Ishikawa (cell line): ENCODE results near the gene SLC6A20.

Experiments
- CEBPB ChIP-seq: IDR thresholded peaks from 2 replicates; pipeline ENCODE4 v1.6.1; 2012
- CREB1 ChIP-seq: IDR thresholded peaks from 2 replicates; pipeline ENCODE4 v1.6.1; 2012; ENCODE audit warnings: low read depth
- EGR1 ChIP-seq: IDR thresholded peaks from 2 replicates; pipeline ENCODE4 v1.6.1; 2012
- EP300 ChIP-seq: IDR thresholded peaks from 2 replicates; pipeline ENCODE4 v1.6.1; 2012; ENCODE audit warnings: borderline replicate concordance
- FOXM1 ChIP-seq: IDR thresholded peaks from 2 replicates; pipeline ENCODE4 v1.6.1; 2012; ENCODE audit warnings: low read depth, borderline replicate concordance
- NFIC ChIP-seq: IDR thresholded peaks from 2 replicates; pipeline ENCODE4 v1.6.1; 2012
- RAD21 ChIP-seq: IDR thresholded peaks from 2 replicates; pipeline ENCODE4 v1.6.1; 2012; ENCODE audit warnings: low read depth
- TAF1 ChIP-seq: IDR thresholded peaks from 2 replicates; pipeline ENCODE4 v1.6.1; 2012; ENCODE audit warnings: low read depth, mild to moderate bottlenecking
- TCF12 ChIP-seq: IDR thresholded peaks from 2 replicates; pipeline ENCODE4 v1.6.1; 2012; ENCODE audit warnings: low read depth
- TEAD4 ChIP-seq: IDR thresholded peaks from 2 replicates; pipeline ENCODE4 v1.6.1; 2012
- YY1 ChIP-seq: IDR thresholded peaks from 2 replicates; pipeline ENCODE4 v1.6.1; 2012; ENCODE audit warnings: low read depth
- ZBTB7A ChIP-seq: IDR thresholded peaks from 2 replicates; pipeline ENCODE4 v1.6.1; 2012; ENCODE audit warnings: low read depth
- TF ChIP-seq, protein P1 (sequence below): IDR thresholded peaks from 2 replicates; pipeline ENCODE4 v1.6.1; 2012
- TF ChIP-seq, protein P2 (sequence below): IDR thresholded peaks from 2 replicates; pipeline ENCODE4 v1.6.1; 2012; ENCODE audit warnings: low read depth, mild to moderate bottlenecking
- TF ChIP-seq, protein P3 (sequence below): IDR thresholded peaks from 2 replicates; pipeline ENCODE4 v1.6.1; 2012

Gene SLC6A20

DNA sequence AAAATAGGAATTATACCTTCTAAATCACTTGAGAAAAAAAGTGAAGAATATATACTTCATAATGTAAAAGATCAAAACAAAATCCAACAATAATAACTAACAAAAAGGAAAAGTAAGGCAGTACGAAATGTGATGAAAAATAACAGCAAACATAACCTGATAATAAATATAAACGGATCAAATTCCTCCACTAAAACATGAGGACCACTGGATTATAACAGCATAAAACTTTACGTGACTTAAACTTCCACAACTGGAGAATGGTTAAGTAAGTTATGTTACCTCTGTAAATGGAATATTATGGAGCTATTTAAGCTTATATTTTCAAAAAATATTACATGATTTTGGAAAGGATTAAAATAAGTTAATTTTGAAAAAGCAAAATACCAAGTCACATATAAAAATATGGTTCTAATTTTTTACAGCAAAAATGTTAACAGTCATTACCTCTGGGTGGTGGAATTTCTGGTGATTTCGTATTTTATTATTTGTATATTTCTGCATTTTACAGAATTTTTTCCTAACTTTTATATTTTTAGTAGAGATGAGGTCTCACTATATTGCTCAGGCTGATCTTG, 7.0 kb downstream of the SLC6A20 start:
- TF ChIP-seq TCF12: no peak
- no peak for TF ChIP-seq RAD21
- no peak for TF ChIP-seq CREB1
- no peak for TF ChIP-seq ZBTB7A

DNA sequence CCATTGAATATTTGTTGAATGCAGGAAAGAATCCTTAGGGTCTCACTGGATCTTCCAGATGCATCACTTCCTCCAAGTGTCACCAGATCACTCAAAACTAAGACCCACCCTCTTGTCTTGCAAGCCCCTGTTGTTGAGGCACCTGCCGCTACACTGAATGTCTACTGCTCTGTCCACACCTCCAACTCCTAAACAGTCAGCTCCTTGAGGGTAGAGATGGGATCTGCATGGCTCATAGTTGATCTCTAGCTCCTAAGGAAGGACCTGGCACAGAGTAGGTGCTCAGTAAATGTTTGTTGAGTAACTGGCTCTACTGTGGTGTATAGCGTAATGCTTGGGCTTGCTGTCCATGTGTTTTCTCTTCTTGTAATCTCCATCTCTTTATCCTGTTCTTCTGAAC, 8.8 kb downstream of the SLC6A20 start:
- TF ChIP-seq, protein P1, sequence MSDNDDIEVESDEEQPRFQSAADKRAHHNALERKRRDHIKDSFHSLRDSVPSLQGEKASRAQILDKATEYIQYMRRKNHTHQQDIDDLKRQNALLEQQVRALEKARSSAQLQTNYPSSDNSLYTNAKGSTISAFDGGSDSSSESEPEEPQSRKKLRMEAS: no peak
- TF ChIP-seq EP300: no peak
- TF ChIP-seq TEAD4: no peak
- TF ChIP-seq, protein P2, sequence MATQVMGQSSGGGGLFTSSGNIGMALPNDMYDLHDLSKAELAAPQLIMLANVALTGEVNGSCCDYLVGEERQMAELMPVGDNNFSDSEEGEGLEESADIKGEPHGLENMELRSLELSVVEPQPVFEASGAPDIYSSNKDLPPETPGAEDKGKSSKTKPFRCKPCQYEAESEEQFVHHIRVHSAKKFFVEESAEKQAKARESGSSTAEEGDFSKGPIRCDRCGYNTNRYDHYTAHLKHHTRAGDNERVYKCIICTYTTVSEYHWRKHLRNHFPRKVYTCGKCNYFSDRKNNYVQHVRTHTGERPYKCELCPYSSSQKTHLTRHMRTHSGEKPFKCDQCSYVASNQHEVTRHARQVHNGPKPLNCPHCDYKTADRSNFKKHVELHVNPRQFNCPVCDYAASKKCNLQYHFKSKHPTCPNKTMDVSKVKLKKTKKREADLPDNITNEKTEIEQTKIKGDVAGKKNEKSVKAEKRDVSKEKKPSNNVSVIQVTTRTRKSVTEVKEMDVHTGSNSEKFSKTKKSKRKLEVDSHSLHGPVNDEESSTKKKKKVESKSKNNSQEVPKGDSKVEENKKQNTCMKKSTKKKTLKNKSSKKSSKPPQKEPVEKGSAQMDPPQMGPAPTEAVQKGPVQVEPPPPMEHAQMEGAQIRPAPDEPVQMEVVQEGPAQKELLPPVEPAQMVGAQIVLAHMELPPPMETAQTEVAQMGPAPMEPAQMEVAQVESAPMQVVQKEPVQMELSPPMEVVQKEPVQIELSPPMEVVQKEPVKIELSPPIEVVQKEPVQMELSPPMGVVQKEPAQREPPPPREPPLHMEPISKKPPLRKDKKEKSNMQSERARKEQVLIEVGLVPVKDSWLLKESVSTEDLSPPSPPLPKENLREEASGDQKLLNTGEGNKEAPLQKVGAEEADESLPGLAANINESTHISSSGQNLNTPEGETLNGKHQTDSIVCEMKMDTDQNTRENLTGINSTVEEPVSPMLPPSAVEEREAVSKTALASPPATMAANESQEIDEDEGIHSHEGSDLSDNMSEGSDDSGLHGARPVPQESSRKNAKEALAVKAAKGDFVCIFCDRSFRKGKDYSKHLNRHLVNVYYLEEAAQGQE: no peak
- TF ChIP-seq CREB1: no peak
- TF ChIP-seq TAF1: no peak
- TF ChIP-seq, protein P3, sequence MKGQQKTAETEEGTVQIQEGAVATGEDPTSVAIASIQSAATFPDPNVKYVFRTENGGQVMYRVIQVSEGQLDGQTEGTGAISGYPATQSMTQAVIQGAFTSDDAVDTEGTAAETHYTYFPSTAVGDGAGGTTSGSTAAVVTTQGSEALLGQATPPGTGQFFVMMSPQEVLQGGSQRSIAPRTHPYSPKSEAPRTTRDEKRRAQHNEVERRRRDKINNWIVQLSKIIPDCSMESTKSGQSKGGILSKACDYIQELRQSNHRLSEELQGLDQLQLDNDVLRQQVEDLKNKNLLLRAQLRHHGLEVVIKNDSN: no peak
- no peak for TF ChIP-seq NFIC
- TF ChIP-seq RAD21: no peak
- TF ChIP-seq FOXM1: no peak
- no peak for TF ChIP-seq TCF12
- no peak for TF ChIP-seq CEBPB
- TF ChIP-seq ZBTB7A: no peak
- no peak for TF ChIP-seq EGR1
- TF ChIP-seq YY1: no peak

DNA sequence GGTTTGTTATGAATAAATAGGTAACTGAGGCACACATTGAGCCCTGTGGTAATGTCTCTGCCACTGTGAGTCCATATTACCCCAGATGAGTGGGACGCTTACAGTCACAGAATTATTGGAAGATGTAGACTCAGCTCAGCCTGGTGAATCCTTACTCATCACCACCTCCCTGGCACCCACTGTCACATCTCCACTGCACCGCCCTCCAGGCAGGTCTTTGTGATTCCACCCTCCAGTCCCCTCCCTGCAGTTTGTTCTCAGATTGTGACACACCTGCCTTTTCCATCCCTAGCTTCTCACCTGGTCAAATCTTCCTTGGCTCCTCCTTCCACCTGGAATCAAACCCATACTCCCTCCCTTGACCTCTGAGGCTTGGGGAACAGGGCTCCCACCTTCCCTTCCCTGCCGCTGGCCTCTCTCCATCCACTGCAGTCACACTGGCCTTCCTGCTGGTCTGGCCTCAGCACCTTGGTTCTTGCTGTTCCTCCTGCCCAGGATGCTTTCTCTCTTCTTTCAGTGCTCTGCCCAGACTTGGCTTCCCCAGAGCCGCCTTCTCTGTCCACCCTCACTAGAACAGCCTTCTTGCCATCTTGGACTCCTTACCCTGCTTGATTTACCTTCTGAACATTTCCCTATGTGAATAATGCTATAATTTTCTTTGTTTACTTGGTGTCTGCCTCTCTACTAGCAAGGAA, 9.4 kb downstream of the SLC6A20 start:
- TF ChIP-seq CEBPB: no peak
- no peak for TF ChIP-seq NFIC
- TF ChIP-seq TEAD4: no peak
- no peak for TF ChIP-seq TCF12
- TF ChIP-seq CREB1: no peak
- TF ChIP-seq, protein P3: no peak
- no peak for TF ChIP-seq EP300
- no peak for TF ChIP-seq RAD21
- TF ChIP-seq YY1: no peak

DNA sequence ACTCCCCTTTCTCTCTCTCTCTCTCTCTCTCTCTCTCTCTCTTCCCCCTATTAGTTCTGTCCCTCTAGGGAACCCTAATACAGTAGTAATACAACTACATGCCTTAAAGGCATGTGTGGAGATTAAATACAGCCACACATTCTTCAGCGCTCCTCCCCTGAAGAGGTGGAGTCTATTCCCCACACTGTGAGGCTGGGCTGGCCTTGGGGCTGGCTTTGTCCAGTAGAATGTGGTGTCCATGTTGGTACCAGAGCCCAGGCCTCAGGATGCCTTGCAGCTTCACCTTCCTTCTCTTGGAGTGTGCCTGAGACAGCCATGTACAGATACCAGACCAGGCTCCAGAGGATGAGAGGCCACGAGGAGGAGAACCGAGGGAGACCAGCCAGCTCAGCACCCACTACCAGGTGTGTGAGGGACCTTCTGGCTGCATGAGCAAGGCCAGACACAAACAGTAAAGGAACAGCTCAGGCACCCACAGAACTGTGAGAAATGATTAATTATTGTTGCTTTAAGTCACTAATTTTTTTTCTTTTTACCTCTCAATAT, 10.7 kb downstream of the SLC6A20 start:
- TF ChIP-seq, protein P1: no peak
- TF ChIP-seq TCF12: no peak
- no peak for TF ChIP-seq CREB1
- TF ChIP-seq RAD21: no peak
- no peak for TF ChIP-seq ZBTB7A
- no peak for TF ChIP-seq TAF1
- no peak for TF ChIP-seq YY1
- TF ChIP-seq, protein P3: no peak
- TF ChIP-seq EP300: no peak
- TF ChIP-seq FOXM1: no peak
- TF ChIP-seq NFIC: no peak
- no peak for TF ChIP-seq EGR1
- TF ChIP-seq TEAD4: no peak
- TF ChIP-seq CEBPB: no peak
- TF ChIP-seq, protein P2: no peak

DNA sequence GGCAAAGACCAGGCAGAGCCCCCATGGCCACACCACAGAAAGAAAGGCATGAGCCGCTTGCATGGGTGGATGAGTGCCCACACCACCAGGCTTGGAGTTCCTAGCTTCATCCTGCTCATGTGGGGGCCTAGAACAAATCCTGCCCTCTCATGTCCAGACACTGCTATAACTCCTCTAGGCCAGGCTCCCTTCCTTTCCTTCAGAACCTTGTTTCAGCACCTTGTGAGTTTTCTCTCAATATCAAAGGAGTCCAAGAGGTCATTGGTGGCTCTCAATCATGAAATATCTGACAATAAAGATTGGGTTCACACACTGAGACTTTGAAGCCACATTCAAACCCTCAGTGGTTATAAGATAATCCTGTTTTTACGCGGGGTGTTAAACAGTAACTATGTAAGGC, 12.7 kb downstream of the SLC6A20 start:
- TF ChIP-seq RAD21: peak; percentile 35
- no peak for TF ChIP-seq YY1

DNA sequence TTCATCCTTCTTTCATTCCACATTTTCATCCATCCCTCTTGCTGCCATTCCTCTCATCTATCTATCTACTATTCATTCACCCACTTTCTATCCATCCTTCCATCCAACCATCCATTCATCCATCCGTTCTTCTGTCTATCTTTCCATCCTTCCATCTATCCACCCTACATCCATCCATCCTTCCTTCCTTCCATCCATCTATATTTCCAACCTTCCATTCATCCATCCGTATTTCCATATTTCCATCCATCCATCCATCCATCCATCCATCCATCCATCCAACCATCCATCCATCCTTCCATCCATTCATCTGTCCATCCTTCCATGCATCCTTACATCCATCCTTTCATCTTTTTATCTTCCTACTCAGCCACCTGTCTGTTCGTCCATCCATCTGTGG, 14.0 kb downstream of the SLC6A20 start:
- TF ChIP-seq FOXM1: no peak
- TF ChIP-seq CREB1: no peak
- no peak for TF ChIP-seq ZBTB7A
- TF ChIP-seq YY1: no peak
- TF ChIP-seq TEAD4: no peak
